HG03342 (cell line): ENCODE measurements around the gene MAGI2.

ENCODE experiments used
- ATAC-seq: cut with Tn5 transposase; IDR thresholded peaks from one replicate; pipeline ENCODE4 v1.9.1; 2021; ENCODE audit warnings: mild to moderate bottlenecking, moderate library complexity; ENCODE audit not compliant: unreplicated experiment

MAGI2 gene

DNA sequence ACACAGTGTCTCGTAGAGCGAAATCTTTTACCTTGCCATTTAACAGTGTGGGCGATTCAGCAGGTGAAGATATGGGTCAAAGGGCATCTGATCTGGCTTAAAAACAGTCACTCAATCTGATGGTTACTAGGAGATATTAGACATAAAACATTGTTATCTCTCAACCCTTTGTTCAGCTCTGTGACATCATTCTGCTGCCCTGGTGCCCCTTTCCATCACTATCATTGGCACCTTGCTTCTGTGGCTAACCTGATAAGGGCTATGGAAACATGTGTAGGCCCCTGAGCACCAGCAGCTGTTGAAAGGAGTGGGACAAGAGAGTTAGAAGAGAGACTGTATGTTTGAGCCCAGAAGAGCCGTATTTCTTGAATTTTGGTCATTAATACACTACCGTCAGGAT lies 1004.6 kb downstream of the MAGI2 start:
- ATAC-seq: no peak

DNA sequence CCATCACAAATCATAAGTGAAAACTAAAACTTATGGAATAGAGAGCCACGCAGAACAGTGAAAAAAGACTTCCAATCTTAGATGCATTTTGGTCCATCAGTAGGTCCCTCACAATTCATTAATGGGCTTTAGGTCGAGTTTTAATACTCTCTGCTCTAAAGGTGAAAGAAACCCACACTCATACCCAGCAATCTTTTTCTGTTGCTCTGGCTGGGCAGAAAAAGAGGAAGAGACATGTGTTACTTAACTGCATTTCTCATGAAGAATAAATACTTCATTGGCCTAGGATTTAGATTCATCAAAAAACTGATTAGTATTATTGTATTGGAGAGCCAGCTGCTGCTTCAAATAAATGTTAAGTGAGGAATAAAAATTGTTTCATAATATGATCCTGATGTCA lies 1009.2 kb downstream of the MAGI2 start:
- no peak for ATAC-seq

DNA sequence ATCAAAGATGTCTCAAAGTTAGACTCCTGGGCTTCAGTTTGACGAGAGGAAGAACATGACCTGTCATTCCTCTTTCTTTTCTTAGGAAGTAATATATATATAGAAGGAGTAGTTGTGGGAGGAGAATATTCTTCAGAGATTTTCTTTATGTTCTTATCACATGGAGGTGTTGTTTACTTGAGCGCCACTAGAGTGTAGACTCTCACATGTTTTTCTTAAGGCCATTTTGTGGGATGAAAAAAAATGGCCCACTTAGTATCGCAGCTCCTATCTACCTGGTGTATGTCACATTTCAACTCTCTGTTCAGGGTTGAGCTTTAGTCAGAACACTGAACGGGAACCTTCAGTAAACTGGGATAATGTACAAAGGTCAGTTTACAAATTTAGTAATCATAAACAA lies 1009.7 kb downstream of the MAGI2 start:
- ATAC-seq: no peak

DNA sequence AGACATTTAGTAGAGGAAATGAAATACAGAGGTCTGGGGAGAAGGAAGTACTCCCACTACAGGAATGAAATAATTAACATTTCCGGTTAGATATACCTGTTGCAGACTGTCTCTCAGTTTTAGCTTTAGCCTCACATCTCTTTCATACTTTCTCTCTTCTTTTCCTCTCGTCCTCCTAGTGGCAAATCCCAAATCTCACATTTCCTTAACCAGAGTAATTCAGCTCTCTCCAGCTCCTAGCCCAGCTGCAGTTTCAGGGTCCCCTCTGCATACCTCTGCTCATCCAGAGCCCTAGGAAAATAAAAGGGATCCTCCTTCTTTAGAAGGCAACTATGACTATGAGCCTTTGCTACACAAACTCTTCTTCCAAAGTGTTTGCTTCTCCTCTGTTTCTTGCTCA lies 1011.7 kb downstream of the MAGI2 start:
- no peak for ATAC-seq

DNA sequence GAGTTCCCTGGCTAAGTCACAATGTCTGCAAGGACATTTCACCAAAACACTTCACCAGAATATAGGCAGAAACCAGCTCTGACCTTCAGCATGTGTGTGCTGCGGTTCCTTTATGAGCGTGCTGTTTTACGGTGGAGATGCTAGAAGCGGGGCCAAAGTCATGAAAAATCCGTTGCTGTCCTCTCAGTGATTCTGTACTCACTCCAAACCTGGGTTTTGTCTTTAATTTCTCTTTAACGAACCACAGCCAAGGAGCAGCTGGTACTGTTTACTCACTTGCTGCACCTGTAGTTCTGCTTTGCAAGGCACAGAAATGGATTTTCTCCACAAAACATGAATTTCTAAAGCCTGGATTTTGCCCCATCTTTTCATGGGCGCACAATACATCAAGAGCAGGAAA lies 1015.0 kb downstream of the MAGI2 start:
- ATAC-seq: no peak

DNA sequence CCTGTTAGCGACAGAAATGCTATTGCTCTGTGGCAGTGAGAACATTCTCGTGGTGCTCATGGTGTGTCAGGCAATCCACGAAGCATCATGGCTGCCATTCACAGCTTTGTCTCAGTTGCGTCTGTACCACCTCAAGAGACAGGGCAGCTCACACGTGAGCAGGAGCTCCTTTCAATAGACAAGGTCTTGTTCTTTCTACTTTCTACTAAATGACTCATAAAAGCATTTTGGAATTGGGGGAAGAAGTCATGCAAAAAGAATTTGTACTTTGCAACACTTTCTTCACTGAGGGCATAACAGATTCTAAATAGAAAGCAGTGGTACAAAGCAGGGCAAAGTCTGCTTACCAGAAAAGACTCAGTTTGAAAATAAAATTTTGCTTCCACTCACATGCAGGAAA lies 1016.3 kb downstream of the MAGI2 start:
- no peak for ATAC-seq

DNA sequence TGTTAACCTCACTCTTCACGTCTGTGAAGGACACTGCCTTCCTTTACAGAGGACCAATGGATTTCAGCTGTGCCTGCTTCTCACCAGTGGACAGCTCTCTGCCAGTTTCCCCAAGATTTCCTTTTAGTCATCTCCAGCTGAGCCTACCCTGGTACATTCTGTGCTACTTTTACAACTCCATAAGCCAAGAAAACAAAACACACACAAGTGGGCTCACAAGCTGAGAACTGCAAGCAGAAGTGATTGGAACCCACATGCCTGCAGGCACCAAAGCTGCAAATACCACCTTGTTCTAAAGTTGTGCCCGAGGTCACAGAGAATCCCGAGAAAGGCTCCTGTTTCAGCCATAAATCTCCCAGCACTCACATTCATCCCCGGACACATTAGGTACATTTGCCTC lies 1018.1 kb downstream of the MAGI2 start:
- ATAC-seq: no peak

DNA sequence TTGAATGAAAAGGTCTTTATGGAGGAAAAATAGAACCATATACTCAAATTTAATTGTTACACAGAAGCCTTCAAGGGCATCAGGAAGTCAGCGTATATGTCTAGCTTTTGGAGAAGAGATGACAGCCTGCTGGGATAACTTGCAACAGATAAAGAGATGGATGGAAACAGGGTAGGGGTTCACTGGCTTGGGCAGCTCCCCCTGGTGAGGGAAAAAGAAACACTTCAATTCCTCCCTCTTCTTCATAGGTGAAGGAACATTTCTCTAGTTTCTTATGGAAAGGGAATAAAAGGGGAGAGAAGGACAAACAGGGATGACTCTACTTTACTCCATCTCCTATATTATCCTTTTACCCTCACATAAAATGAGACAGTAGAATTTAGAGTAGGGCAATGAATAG lies 1019.2 kb downstream of the MAGI2 start:
- no peak for ATAC-seq

DNA sequence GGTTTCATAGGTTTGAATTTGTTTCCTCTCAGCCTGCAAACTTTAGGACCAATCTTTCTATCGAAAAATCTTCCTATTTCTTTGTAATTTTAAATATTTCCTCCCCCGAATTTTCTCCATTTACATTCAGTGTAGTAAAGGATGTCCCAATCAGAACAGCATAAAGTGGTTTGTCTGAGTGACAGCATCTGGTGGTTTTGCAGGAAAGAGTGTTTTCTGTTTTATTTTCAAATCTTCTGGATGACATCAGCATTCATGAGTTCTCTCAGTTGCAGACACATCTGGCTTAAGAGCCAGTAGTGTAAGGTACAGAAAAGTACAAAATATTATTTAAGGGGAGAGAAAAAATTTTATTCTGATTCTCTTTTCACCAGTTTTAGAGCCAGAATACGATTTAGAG lies 1020.0 kb downstream of the MAGI2 start:
- no peak for ATAC-seq

DNA sequence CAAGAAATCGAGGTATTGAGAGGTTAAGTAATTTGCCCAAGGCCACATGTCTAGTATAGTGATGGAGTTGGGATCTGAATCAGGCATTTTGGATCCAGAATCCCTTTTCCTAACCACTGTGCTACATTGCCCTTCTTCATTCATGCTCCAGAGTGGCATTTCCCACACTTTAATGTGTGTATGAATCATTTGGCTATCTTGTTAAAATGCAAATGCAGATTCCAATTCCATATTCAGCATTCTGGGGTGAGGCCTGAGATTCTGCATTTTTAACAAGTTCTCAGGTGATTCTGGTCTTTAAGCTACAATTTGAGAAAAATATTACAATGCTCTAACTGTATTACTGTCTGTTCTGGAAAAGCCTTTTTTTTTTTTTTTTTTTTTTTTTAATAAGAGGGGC lies 1023.6 kb downstream of the MAGI2 start:
- ATAC-seq: no peak

DNA sequence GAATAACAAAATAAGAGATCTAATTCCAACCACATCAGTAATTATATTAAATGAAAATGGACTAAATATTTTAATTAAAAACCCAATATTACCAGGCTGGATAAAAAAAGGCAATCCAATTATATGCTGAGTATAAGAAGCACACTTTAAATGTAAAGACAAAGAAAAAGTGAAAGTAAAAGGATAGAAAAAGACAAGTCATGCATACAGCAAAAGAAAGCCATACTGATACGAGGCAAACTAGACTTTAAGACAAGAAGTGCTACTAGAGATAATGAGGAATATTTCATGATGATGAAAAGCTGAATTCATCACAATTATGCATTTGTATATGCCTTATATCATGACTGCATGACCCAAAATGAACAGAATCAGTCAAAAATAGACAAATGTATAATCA lies 1026.3 kb downstream of the MAGI2 start:
- ATAC-seq: peak; percentile 64

DNA sequence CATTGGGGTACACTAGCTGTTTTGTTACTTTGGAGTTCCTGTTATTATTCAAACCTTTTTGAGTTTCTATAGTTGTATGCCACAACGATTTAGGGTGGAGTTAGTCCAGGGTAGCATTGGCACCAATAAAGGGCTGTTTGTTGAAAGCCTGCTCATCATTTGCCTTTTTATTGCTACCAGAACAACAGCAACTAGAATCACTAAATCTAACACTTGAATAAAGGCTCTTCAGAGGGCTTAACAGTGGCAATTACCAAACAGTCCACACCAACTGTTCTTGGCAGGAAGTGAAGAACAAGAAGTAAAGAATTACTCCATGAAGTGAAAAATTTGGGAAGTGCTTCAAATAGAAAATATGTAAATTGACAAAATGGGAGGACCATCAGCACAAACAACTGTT lies 1033.5 kb downstream of the MAGI2 start:
- ATAC-seq: no peak

DNA sequence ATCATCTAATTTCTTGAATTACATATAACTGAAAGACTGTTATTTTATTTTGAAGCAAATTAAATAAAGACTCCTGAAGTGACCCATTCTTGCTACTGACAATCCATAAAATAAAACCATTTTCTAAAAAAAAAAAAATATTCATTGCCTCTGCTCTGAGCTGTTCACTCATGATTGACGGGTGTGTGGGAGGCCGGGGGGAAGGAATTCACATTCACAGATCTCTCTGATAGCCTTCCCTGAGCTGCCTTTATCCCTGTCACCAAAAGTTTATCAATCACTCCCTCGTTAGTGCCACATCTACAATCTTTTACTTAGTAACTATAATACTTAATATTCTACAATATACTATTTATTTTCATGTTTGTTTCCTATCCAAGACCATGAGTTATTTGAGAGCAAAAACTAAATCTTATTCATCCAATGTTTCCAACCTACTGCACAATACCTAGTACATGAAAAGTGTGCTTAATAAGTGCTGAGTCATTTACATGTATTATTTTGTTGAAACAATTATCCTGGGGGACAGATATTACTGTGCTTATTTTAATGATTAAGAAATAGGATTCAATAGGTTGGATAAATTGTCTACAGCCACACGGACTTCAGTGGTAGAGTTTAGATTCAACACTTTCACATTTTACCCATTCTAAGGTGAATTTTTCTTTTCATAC lies 1036.2 kb downstream of the MAGI2 start:
- ATAC-seq: no peak

DNA sequence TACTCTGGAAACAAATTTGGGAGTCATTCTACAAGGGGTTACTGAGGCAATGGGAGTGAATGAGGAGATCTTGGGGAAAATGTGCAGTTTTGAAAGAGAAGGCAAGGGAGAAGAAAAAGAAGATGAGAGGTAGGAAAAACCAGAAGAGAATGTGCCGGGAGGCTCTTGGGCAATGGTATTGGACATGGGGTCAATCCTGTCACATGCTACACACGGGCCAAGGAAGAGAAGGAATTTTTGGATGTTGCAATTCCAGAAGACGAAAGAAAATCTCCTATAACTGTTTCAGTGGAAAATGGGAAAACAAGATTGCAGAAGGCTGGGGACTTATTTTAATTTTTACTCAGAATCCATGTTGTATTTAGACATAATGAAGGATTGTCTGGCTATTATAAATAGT lies 1039.9 kb downstream of the MAGI2 start:
- ATAC-seq: no peak

DNA sequence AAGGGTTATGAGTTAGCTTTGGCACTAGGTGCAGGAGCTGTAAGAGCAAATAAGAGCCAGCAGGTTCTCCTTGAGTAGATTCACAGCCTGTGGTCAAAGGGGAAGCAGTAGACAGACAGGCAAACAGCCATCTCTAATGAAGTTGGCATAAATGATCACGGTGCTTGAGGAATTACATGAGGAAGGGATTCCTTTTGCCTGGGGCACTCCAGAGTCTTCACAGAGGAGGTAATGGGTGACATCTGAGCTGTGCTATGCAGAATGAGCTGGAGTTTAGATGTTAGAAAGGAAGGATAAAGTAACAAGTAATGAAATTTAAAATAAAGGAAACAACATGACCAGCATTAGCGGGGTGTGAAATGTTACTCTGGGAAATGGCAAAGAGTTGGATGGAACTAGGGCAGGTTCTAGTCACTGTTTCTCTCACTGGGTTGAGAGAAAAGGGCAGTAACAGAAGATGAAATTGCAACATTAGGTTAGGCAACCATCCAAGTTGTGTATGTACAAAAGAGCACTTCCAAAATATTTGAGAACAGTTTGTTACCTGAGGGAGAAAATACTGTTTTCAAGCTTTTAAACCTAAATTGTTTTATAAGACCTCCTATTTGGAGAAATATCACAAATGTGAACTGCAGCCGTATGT lies 1041.1 kb downstream of the MAGI2 start:
- ATAC-seq: no peak

DNA sequence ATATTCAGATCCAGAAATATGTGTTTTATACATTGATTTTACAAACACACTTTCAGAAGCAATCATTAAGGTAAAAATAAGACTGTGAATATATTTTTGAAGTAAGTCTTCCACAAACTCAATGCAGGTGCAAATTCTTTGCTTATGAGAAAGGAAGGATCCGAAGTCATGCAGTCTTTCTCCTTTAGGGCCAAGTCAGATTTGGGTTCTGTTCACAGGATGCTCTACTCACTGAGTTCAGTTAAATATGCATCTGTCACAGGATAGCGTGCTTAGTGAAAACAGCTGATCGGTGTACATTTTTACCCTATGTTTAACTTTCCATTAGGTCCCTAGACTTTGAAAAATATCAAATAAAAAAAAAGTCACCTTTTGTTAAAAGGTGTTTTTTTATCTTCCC lies 1046.4 kb downstream of the MAGI2 start:
- no peak for ATAC-seq

DNA sequence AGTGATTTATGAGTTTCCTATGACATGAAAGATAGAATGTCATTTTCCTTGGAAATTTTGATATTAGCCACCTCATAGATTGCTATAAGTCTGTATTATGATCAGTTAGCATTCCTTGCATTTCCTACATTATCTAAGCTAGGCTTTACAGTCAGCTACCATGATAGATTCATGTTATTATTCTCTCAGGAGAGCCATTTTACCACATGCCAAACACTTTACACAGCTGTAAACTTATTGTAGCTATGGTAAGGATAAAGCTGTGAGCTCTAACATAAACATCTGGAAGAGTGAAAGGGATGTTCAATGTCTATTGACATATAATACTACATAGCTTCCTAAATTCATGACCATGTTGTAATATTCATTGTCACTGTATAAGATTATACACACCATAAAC lies 1046.9 kb downstream of the MAGI2 start:
- no peak for ATAC-seq

DNA sequence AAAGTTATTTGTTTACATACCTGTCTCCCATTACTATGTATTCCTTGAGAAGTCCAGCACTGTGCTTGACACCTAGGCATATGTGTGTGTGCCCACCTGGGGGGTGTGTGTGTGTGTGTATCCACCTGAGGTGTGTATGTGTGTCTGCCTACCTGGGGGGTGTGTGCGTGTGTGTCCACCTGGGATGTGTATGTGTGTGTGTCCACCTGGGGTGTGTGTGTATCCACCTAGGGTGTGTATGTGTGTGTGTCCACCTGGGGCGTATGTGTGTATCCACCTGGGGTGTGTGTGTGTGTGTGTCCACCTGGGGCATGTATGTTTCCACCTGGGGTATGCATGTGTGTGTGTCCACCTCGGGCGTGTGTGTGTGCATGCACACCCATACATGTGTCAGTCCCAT lies 1051.4 kb downstream of the MAGI2 start:
- no peak for ATAC-seq

DNA sequence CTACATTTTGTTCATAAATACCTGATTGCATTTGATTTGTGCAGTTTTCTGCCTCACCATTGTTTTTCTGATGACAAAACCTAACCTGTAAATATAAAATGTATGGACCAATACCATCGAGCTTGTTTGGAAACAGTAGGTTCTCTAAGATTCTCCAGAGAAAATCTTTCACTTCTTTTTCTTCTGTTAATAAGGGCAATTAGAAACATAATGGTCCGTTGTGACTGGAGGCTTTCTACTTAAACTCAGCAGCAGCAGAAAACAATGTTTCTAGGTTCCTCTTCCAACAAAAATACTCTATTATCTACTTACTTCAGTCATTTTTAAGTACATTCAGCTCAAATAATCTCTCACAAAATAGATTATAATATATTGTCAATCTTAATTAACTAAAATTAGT lies 1053.4 kb downstream of the MAGI2 start:
- ATAC-seq: no peak

DNA sequence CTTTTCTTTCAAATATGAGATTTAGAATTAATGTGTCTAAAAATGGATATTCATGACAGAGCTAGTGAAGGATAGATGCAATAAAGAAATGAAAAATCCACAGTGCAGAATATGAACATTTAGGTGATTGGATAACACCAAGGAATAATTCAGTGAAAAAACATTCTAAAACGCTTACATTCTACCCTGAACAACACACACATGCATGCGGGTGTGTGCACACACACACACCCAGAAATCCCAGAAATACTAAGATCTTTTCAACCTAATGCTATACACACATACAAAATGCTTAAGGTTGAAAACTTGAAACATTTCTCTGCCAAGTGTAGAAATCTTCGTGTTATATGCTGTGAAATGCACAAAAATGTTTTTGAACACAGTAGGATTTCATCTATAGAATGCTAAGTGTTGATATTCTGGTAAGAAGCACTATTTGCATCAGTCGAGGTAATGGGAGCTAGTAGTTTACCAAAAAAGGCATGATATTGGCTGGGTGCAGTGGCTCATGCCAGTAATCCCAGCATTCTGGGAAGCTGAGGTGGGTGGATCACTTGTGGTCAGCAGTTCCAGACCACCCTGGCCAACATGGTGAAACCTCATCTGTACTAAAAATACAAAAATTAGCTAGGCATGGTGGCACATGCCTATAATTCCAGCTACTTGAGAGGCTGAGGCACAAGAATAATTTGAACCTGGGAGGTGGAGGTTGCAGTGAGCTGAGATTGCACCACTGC lies 1054.3 kb downstream of the MAGI2 start:
- ATAC-seq: no peak

DNA sequence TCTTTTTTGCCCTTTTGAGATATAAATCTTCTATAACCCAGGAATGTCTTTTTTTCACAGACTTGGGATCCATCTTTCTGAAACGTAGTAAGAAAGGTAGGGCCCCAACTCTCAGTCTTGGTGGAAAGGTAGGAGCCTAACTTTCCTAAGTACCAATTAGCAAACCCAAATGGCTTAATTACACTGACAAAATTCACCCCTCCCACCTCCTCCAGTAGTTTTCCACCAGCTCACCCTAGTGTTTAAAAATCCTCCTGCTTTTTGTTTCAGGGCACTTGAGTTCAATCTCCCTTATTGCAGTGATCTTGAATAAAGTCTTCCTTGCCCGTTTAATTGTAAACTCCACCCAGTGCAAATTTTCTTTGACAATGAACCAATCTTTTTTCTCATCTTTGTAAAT lies 1054.9 kb downstream of the MAGI2 start:
- ATAC-seq: no peak

DNA sequence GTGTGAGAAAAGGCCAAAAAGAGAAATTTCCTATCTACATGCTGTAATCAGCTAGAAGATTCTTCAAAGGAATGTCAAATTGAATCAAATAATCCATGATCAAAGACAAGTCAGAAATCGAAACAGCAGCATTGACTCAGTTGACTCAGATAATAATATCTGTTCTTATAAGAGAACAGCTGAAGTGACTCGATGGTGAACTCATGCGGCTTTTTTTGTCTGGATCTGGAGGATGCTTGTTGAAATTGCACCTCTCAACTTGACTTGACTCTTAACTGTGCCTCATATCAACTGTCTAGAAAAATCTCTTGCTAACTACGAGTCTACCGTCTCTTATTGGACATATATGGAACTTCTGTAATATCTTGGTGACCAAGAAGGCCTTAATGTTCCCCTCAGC lies 1055.4 kb downstream of the MAGI2 start:
- ATAC-seq: no peak
